ENCODE measurements around the gene ZNF628.

GRCh38 chr19:55482967-55483705 lies 6.7 kb downstream of the ZNF628 start:
- TF ChIP-seq CTCF (IDR thresholded peaks at IDR 0.05 in 8 of 11, conservative IDR thresholded peaks at IDR 0.05 in 3 of 11): no peak
- no peak for TF ChIP-seq POLR2A (IDR thresholded peaks at IDR 0.05)
- no peak for TF ChIP-seq POLR2AphosphoS5 (IDR thresholded peaks at IDR 0.05)

Measured in spleen (tissue), 7 donors.